Activated CD8-positive, alpha-beta T cell treated with anti-CD3 and anti-CD28 coated beads for 36 hours (primary cell): ENCODE results near the gene BTNL3. TPM values are rescaled to one million over a fixed set of nuclear protein-coding genes. Genes with fewer than 3 reads are reported as not detected.
"Not testable (repeated sequence)": the region's sequence is repeated elsewhere in the genome, so short reads cannot be mapped to it uniquely, and the experiment has no call there.

Source experiments
- ATAC-seq: fragments of 200-7000 bp; cut with Tn5 transposase; one replicate; pipeline ENCODE4 v1.10.0; 2021; ENCODE audit warnings: mild to moderate bottlenecking, moderate library complexity
- CTCF ChIA-PET: fragments of 350-600 bp; sonication (Branson Sonifier 250); formaldehyde crosslinking; loops from one replicate; lab custom pipeline; 2021; ENCODE audit warnings: antibody characterized with exemption; lab: Charles Lee
- POLR2A ChIA-PET: fragments of 350-600 bp; sonication (Branson Sonifier 250); formaldehyde crosslinking; loops from one replicate; lab custom pipeline; 2021; ENCODE audit warnings: antibody characterized with exemption; lab: Charles Lee
- DNase-seq: peaks from one replicate; pipeline ENCODE4 v3.0.0-alpha.2; 2020
- H3K27ac Mint-ChIP-seq: one replicate; pipeline ENCODE4 v1.8.0; 2021; ENCODE audit warnings: mild to moderate bottlenecking, mixed read lengths
- H3K27me3 Mint-ChIP-seq: one replicate; pipeline ENCODE4 v1.8.0; 2021; ENCODE audit warnings: mixed read lengths
- H3K36me3 Mint-ChIP-seq: one replicate; pipeline ENCODE4 v1.8.0; 2021; ENCODE audit warnings: low read depth, mixed read lengths
- H3K4me1 Mint-ChIP-seq: one replicate; pipeline ENCODE4 v1.8.0; 2021; ENCODE audit warnings: low read depth, mixed read lengths
- H3K4me3 Mint-ChIP-seq: one replicate; pipeline ENCODE4 v1.8.0; 2021; ENCODE audit warnings: mild to moderate bottlenecking, moderate library complexity, mixed read lengths
- H3K9me3 Mint-ChIP-seq: one replicate; pipeline ENCODE4 v1.8.0; 2021; ENCODE audit warnings: mixed read lengths
- intact Hi-C: fragments of 100-400 bp; cut with micrococcal nuclease; formaldehyde crosslinking; loops from one replicate; pipeline ENCODE4 v1.10.0; 2022
- total RNA-seq, 2 experiments: library from RNA; stranded (reverse); gene quantifications; one replicate each; pipeline ENCODE4 v1.2.3, GENCODE V29; 2021
- TF ChIP-seq, protein P1 (sequence below): fragments of 200-600 bp; IDR thresholded peaks from one replicate; pipeline ENCODE4 v1.8.0; 2022; ENCODE audit warnings: antibody characterized with exemption, mild to moderate bottlenecking

The BTNL3 gene
- total RNA-seq, 2 experiments from 2014 or later: not detected

DNA sequence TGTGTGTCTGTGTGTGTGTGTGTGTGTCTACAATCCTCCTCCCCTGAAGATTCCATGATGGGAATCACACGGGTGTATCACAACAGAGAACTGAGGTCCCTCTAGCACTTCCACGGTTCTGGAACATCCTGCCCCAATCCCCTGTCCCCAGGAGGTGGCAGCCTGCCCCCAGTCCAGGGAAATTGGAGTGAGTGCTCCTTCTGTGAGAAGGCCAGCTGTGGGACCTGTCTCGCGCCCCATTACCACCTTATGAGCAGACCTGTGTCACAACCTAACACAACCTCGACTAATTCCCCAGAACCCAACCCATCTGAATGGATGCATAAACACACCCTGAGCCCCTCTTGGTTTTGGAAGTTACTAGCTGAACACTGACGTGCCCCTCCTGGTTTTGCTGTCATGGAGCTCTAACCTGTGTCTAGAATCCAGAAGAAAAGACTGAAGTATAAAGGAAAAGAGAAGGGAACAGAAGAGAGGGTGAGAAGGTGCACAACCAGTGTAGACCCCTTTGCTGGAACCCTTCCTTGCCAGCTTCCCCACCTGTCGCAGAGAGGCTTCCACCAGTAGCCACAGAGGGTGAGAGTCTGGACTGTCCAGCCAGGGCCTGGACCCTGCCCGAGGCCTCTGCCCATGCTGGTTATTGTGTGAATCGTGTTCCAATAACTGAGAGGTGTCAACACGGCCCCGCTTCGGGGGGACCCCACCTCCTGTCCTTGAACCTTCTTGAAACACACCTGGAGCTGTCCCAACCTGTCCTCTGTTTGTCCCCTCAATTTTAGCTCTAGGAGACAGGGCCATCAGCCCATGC is 54.8 kb downstream of the BTNL3 start:
- no peak overlapping the region for H3K27ac Mint-ChIP-seq

DNA sequence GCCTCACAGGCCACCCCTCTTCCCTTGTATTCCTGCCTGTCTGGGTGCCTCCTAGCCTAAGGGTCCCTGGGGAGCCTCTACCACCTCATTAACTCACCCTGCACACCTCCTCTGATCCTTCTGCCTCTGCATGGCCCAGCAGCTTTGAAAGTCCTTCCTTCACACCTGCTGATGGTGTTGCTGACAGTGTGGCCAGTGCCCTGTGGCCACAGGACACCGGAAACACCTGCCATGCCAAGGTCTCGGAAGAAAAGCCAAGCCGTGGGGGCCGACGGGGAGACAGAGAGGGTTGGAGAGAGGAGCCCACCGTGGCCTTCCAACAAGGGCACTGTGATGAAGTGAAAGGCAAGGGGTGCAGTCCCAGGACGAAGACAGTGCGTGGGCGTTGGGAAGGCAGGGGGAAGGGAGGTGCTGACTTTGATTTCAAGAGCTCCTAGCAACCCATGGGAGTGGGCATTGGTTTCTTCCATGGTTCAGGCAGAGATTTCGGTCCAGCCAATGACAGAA is 55.5 kb downstream of the BTNL3 start:
- peaks cover 35% of the 10 kb centered on the region for H3K27me3 Mint-ChIP-seq

More for the DNA sequence above, 54.8 kb downstream of the BTNL3 start:
- H3K36me3 Mint-ChIP-seq: no peaks in the 10 kb centered on the region
- H3K9me3 Mint-ChIP-seq: no peaks in the 10 kb centered on the region
- intact Hi-C loops: no loop called here
- peaks cover 36% of the 10 kb centered on the region for H3K27me3 Mint-ChIP-seq
- TF ChIP-seq, protein P1, sequence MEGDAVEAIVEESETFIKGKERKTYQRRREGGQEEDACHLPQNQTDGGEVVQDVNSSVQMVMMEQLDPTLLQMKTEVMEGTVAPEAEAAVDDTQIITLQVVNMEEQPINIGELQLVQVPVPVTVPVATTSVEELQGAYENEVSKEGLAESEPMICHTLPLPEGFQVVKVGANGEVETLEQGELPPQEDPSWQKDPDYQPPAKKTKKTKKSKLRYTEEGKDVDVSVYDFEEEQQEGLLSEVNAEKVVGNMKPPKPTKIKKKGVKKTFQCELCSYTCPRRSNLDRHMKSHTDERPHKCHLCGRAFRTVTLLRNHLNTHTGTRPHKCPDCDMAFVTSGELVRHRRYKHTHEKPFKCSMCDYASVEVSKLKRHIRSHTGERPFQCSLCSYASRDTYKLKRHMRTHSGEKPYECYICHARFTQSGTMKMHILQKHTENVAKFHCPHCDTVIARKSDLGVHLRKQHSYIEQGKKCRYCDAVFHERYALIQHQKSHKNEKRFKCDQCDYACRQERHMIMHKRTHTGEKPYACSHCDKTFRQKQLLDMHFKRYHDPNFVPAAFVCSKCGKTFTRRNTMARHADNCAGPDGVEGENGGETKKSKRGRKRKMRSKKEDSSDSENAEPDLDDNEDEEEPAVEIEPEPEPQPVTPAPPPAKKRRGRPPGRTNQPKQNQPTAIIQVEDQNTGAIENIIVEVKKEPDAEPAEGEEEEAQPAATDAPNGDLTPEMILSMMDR: no peak
- CTCF ChIA-PET: no interaction called here
- H3K4me3 Mint-ChIP-seq: no peak overlapping the region
- H3K4me1 Mint-ChIP-seq: no peaks in the 10 kb centered on the region
- no peak for ATAC-seq
- DNase-seq: no peak
- POLR2A ChIA-PET: no interaction called here

DNA sequence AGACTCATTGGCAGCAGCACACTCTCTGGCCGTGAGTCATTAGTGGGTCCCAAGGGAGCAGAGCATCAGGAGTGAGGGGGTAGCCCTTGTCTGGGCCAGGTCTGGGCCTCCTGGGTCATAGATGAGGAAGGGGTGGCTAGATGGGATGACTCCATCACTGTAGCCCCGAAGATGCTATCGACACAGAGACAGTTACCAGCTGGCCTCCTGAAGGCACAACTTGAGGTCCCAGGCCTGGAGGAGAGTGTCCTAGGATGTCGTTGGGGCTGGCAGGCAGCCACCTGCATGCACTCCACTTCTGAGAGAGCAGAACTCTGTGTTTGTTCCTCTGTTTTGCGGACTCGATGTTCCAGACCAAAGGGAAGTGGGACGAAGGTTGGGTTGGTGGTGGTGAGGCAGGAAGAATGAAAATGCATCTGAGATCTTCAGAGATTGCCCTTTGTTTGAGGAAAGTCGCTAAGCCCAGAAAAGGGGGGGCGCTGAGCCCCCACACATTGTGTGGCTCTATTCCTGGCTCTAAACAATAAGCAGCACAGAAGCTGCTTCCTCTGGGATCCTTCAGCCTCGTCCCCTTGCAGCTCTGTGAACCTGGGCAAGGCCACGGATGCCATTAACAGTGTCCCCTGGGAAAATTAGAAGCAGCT is 56.1 kb downstream of the BTNL3 start:
- TF ChIP-seq, protein P1: no peak
- ChIA-PET CTCF (no interaction called here), POLR2A (no interaction called here)
- no peak for ATAC-seq
- no peak overlapping the region for H3K27ac Mint-ChIP-seq
- intact Hi-C loops: no loop called here
- DNase-seq: no peak
- no peaks in the 10 kb centered on the region for H3K4me1 Mint-ChIP-seq
- no peaks in the 10 kb centered on the region for H3K9me3 Mint-ChIP-seq
- H3K27me3 Mint-ChIP-seq: peaks cover 41% of the 10 kb centered on the region
- H3K4me3 Mint-ChIP-seq: no peak overlapping the region
- H3K36me3 Mint-ChIP-seq: no peaks in the 10 kb centered on the region

More for the DNA sequence above, 55.5 kb downstream of the BTNL3 start:
- H3K4me3 Mint-ChIP-seq: no peak overlapping the region
- intact Hi-C loops: no loop called here
- DNase-seq: no peak
- ChIA-PET POLR2A (no interaction called here), CTCF (no interaction called here)
- H3K9me3 Mint-ChIP-seq: no peaks in the 10 kb centered on the region
- no peaks in the 10 kb centered on the region for H3K36me3 Mint-ChIP-seq
- ATAC-seq: no peak
- TF ChIP-seq, protein P1: no peak
- H3K4me1 Mint-ChIP-seq: no peaks in the 10 kb centered on the region
- no peak overlapping the region for H3K27ac Mint-ChIP-seq

DNA sequence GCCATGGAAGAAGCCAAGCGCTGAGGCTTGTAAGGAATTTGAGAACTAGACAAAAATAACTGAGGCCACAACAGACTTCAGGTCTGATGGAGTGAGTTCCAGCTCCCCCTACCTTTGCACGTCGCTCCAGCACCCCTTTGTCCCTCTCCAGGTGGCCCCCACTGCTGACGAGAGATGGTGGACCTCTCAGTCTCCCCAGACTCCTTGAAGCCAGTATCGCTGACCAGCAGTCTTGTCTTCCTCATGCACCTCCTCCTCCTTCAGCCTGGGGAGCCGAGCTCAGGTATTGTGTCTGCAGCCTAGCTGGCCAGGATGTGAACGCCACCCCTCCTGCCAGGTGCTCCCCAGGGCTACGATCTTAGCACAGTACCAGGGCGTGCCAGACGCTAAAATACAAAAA is 56.7 kb downstream of the BTNL3 start:
- ChIA-PET POLR2A (no interaction called here), CTCF (no interaction called here)
- no peak overlapping the region for H3K4me3 Mint-ChIP-seq
- intact Hi-C loops: no loop called here
- H3K4me1 Mint-ChIP-seq: no peaks in the 10 kb centered on the region
- DNase-seq (no peak), ATAC-seq (no peak)
- peaks cover 37% of the 10 kb centered on the region for H3K27me3 Mint-ChIP-seq
- no peaks in the 10 kb centered on the region for H3K9me3 Mint-ChIP-seq
- no peak overlapping the region for H3K27ac Mint-ChIP-seq
- TF ChIP-seq, protein P1: no peak
- no peaks in the 10 kb centered on the region for H3K36me3 Mint-ChIP-seq

DNA sequence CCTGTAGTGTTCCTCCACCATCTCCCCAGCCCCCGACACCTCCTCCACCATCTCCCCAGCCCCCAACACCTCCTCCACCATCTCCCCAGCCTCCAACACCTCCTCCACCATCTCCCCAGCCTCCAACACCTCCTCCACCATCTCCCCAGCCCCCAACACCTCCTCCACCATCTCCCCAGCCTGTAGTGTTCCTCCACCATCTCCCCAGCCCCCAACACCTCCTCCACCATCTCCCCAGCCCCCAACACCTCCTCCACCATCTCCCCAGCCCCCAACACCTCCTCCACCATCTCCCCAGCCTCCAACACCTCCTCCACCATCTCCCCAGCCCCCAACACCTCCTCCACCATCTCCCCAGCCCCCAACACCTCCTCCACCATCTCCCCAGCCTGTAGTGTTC is 57.2 kb downstream of the BTNL3 start:
- H3K36me3 Mint-ChIP-seq, intact Hi-C loops, CTCF ChIA-PET, ATAC-seq, POLR2A ChIA-PET, H3K9me3 Mint-ChIP-seq, H3K27ac Mint-ChIP-seq, H3K4me1 Mint-ChIP-seq, DNase-seq, H3K4me3 Mint-ChIP-seq: not testable (repeated sequence)
- peaks cover 40% of the 10 kb centered on the region for H3K27me3 Mint-ChIP-seq
